ENCODE measurements around the gene AGBL4. TPM values are rescaled to one million over a fixed set of nuclear protein-coding genes. Genes with fewer than 3 reads are reported as not detected.
A peak's percentile ranks its signal among the peaks of the same experiment; 100 is the strongest.

AGBL4 gene
- polyA plus RNA-seq, 4 donors, result 0.10 to 0.16 TPM; not detected in 2

- no peaks in the 10 kb centered on the region for H3K27me3 ChIP-seq (ENCODE audit: control insufficient read depth in 3 of 3, insufficient read depth in 3 of 3, low read length in 3 of 3)
- H3K27ac ChIP-seq (ENCODE audit: low read depth in 1 of 3, low read length in 2 of 3), result no peak overlapping the region
- DNase-seq (no peak), FAIRE-seq (no peak)
- H3K36me3 ChIP-seq (ENCODE audit: control insufficient read depth in 3 of 3, insufficient read depth in 2 of 3, low read depth in 1 of 3, low read length in 3 of 3), result no peaks in the 10 kb centered on the region
- no peaks in the 10 kb centered on the region for H3K4me1 ChIP-seq (ENCODE audit: control insufficient read depth in 3 of 3, insufficient read depth in 2 of 3, low read depth in 1 of 3, low read length in 2 of 3)
- WGBS, 3 donors, result 77 to 86% (median 79%) methylated on average over 1 of the region's 1 CpG
- no peak overlapping the region for H3K4me3 ChIP-seq (ENCODE audit: low read depth in 1 of 3, low read length in 3 of 3)
- no peaks in the 10 kb centered on the region for H3K9me3 ChIP-seq (ENCODE audit: control insufficient read depth in 2 of 2, insufficient read depth in 1 of 2, low read depth in 1 of 2, low read length in 1 of 2)
Measured at GRCh38 chr1:49240709-49241221, 783.0 kb downstream of the AGBL4 start.

GRCh38 chr1:49234988-49235387 is 788.8 kb downstream of the AGBL4 start:
- DNase-seq (no peak), FAIRE-seq (no peak)
- H3K27me3 ChIP-seq (ENCODE audit: control insufficient read depth in 3 of 3, insufficient read depth in 3 of 3, low read length in 3 of 3), result no peaks in the 10 kb centered on the region
- 50 to 58% (median 55%) methylated on average over 1 of the region's 1 CpG for WGBS, 3 donors
- H3K4me1 ChIP-seq (ENCODE audit: control insufficient read depth in 3 of 3, insufficient read depth in 2 of 3, low read depth in 1 of 3, low read length in 2 of 3), result no peaks in the 10 kb centered on the region
- no peak overlapping the region for H3K27ac ChIP-seq (ENCODE audit: low read depth in 1 of 3, low read length in 2 of 3)
- H3K9me3 ChIP-seq (ENCODE audit: control insufficient read depth in 2 of 2, insufficient read depth in 1 of 2, low read depth in 1 of 2, low read length in 1 of 2), result no peaks in the 10 kb centered on the region
- H3K4me3 ChIP-seq (ENCODE audit: low read depth in 1 of 3, low read length in 3 of 3), result no peak overlapping the region
- H3K36me3 ChIP-seq (ENCODE audit: control insufficient read depth in 3 of 3, insufficient read depth in 2 of 3, low read depth in 1 of 3, low read length in 3 of 3), result no peaks in the 10 kb centered on the region

GRCh38 chr1:49229555-49229954 is 794.2 kb downstream of the AGBL4 start:
- H3K4me3 ChIP-seq (ENCODE audit: low read depth in 1 of 3, low read length in 3 of 3), result no peak overlapping the region
- WGBS, 3 donors, result 12 to 34% (median 33%) methylated on average over 1 of the region's 1 CpG
- FAIRE-seq, result no peak
- H3K27ac ChIP-seq (ENCODE audit: low read depth in 1 of 3, low read length in 2 of 3), result no peak overlapping the region
- H3K36me3 ChIP-seq (ENCODE audit: control insufficient read depth in 3 of 3, insufficient read depth in 2 of 3, low read depth in 1 of 3, low read length in 3 of 3), result no peaks in the 10 kb centered on the region
- H3K4me1 ChIP-seq (ENCODE audit: control insufficient read depth in 3 of 3, insufficient read depth in 2 of 3, low read depth in 1 of 3, low read length in 2 of 3), result no peaks in the 10 kb centered on the region
- peak in 1 of 2 donors; percentile 1 for DNase-seq
- no peaks in the 10 kb centered on the region for H3K9me3 ChIP-seq (ENCODE audit: control insufficient read depth in 2 of 2, insufficient read depth in 1 of 2, low read depth in 1 of 2, low read length in 1 of 2)
- no peaks in the 10 kb centered on the region for H3K27me3 ChIP-seq (ENCODE audit: control insufficient read depth in 3 of 3, insufficient read depth in 3 of 3, low read length in 3 of 3)

GRCh38 chr1:49226758-49227157 is 797.0 kb downstream of the AGBL4 start:
- Histone ChIP-seq H3K27me3 (ENCODE audit: control insufficient read depth in 3 of 3, insufficient read depth in 3 of 3, low read length in 3 of 3) (no peaks in the 10 kb centered on the region), H3K4me3 (ENCODE audit: low read depth in 1 of 3, low read length in 3 of 3) (no peak overlapping the region), H3K36me3 (ENCODE audit: control insufficient read depth in 3 of 3, insufficient read depth in 2 of 3, low read depth in 1 of 3, low read length in 3 of 3) (no peaks in the 10 kb centered on the region), H3K4me1 (ENCODE audit: control insufficient read depth in 3 of 3, insufficient read depth in 2 of 3, low read depth in 1 of 3, low read length in 2 of 3) (no peaks in the 10 kb centered on the region), H3K9me3 (ENCODE audit: control insufficient read depth in 2 of 2, insufficient read depth in 1 of 2, low read depth in 1 of 2, low read length in 1 of 2) (no peaks in the 10 kb centered on the region), H3K27ac (ENCODE audit: low read depth in 1 of 3, low read length in 2 of 3) (no peak overlapping the region)
- DNase-seq (no peak), FAIRE-seq (no peak)
- WGBS, 3 donors, result 0 to 4% (median 0%) methylated on average over 1 of the region's 1 CpG

GRCh38 chr1:49225464-49225863 is 798.3 kb downstream of the AGBL4 start:
- DNase-seq (no peak), FAIRE-seq (no peak)
- Histone ChIP-seq H3K36me3 (ENCODE audit: control insufficient read depth in 3 of 3, insufficient read depth in 2 of 3, low read depth in 1 of 3, low read length in 3 of 3) (no peaks in the 10 kb centered on the region), H3K4me3 (ENCODE audit: low read depth in 1 of 3, low read length in 3 of 3) (no peak overlapping the region), H3K4me1 (ENCODE audit: control insufficient read depth in 3 of 3, insufficient read depth in 2 of 3, low read depth in 1 of 3, low read length in 2 of 3) (no peaks in the 10 kb centered on the region), H3K27ac (ENCODE audit: low read depth in 1 of 3, low read length in 2 of 3) (no peak overlapping the region), H3K27me3 (ENCODE audit: control insufficient read depth in 3 of 3, insufficient read depth in 3 of 3, low read length in 3 of 3) (no peaks in the 10 kb centered on the region), H3K9me3 (ENCODE audit: control insufficient read depth in 2 of 2, insufficient read depth in 1 of 2, low read depth in 1 of 2, low read length in 1 of 2) (no peaks in the 10 kb centered on the region)
- 76 to 95% (median 82%) methylated on average over 1 of the region's 1 CpG for WGBS, 3 donors

- Histone ChIP-seq H3K4me1 (ENCODE audit: control insufficient read depth in 3 of 3, insufficient read depth in 2 of 3, low read depth in 1 of 3, low read length in 2 of 3) (no peaks in the 10 kb centered on the region), H3K27me3 (ENCODE audit: control insufficient read depth in 3 of 3, insufficient read depth in 3 of 3, low read length in 3 of 3) (no peaks in the 10 kb centered on the region), H3K9me3 (ENCODE audit: control insufficient read depth in 2 of 2, insufficient read depth in 1 of 2, low read depth in 1 of 2, low read length in 1 of 2) (no peaks in the 10 kb centered on the region), H3K4me3 (ENCODE audit: low read depth in 1 of 3, low read length in 3 of 3) (no peak overlapping the region), H3K27ac (ENCODE audit: low read depth in 1 of 3, low read length in 2 of 3) (no peak overlapping the region), H3K36me3 (ENCODE audit: control insufficient read depth in 3 of 3, insufficient read depth in 2 of 3, low read depth in 1 of 3, low read length in 3 of 3) (no peaks in the 10 kb centered on the region)
- 74 to 83% (median 82%) methylated on average over 4 of the region's 4 CpGs for WGBS, 3 donors
- no peak for FAIRE-seq
- no peak for DNase-seq
Measured at GRCh38 chr1:49213301-49213700, 810.5 kb downstream of the AGBL4 start.

- H3K27me3 ChIP-seq (ENCODE audit: control insufficient read depth in 3 of 3, insufficient read depth in 3 of 3, low read length in 3 of 3), result no peaks in the 10 kb centered on the region
- 73 to 87% (median 81%) methylated on average over 4 of the region's 4 CpGs for WGBS, 3 donors
- no peak for FAIRE-seq
- no peak for DNase-seq
- no peaks in the 10 kb centered on the region for H3K36me3 ChIP-seq (ENCODE audit: control insufficient read depth in 3 of 3, insufficient read depth in 2 of 3, low read depth in 1 of 3, low read length in 3 of 3)
- no peak overlapping the region for H3K27ac ChIP-seq (ENCODE audit: low read depth in 1 of 3, low read length in 2 of 3)
- no peaks in the 10 kb centered on the region for H3K4me1 ChIP-seq (ENCODE audit: control insufficient read depth in 3 of 3, insufficient read depth in 2 of 3, low read depth in 1 of 3, low read length in 2 of 3)
- H3K4me3 ChIP-seq (ENCODE audit: low read depth in 1 of 3, low read length in 3 of 3), result no peak overlapping the region
- no peaks in the 10 kb centered on the region for H3K9me3 ChIP-seq (ENCODE audit: control insufficient read depth in 2 of 2, insufficient read depth in 1 of 2, low read depth in 1 of 2, low read length in 1 of 2)
Measured at GRCh38 chr1:49208712-49209111, 815.0 kb downstream of the AGBL4 start.

- Histone ChIP-seq H3K27ac (ENCODE audit: low read depth in 1 of 3, low read length in 2 of 3) (no peak overlapping the region), H3K4me3 (ENCODE audit: low read depth in 1 of 3, low read length in 3 of 3) (no peak overlapping the region), H3K9me3 (ENCODE audit: control insufficient read depth in 2 of 2, insufficient read depth in 1 of 2, low read depth in 1 of 2, low read length in 1 of 2) (no peaks in the 10 kb centered on the region), H3K36me3 (ENCODE audit: control insufficient read depth in 3 of 3, insufficient read depth in 2 of 3, low read depth in 1 of 3, low read length in 3 of 3) (no peaks in the 10 kb centered on the region), H3K4me1 (ENCODE audit: control insufficient read depth in 3 of 3, insufficient read depth in 2 of 3, low read depth in 1 of 3, low read length in 2 of 3) (no peaks in the 10 kb centered on the region), H3K27me3 (ENCODE audit: control insufficient read depth in 3 of 3, insufficient read depth in 3 of 3, low read length in 3 of 3) (no peaks in the 10 kb centered on the region)
- DNase-seq (no peak), FAIRE-seq (no peak)
- 16 to 38% (median 22%) methylated on average over 1 of the region's 1 CpG for WGBS, 3 donors
Measured at GRCh38 chr1:49204720-49205119, 819.0 kb downstream of the AGBL4 start.

GRCh38 chr1:49200738-49201137 is 823.0 kb downstream of the AGBL4 start:
- no peaks in the 10 kb centered on the region for H3K36me3 ChIP-seq (ENCODE audit: control insufficient read depth in 3 of 3, insufficient read depth in 2 of 3, low read depth in 1 of 3, low read length in 3 of 3)
- no peak for FAIRE-seq
- no peaks in the 10 kb centered on the region for H3K4me1 ChIP-seq (ENCODE audit: control insufficient read depth in 3 of 3, insufficient read depth in 2 of 3, low read depth in 1 of 3, low read length in 2 of 3)
- 28 to 39% (median 36%) methylated on average over 1 of the region's 1 CpG for WGBS, 3 donors
- no peak for DNase-seq
- no peaks in the 10 kb centered on the region for H3K27me3 ChIP-seq (ENCODE audit: control insufficient read depth in 3 of 3, insufficient read depth in 3 of 3, low read length in 3 of 3)
- H3K9me3 ChIP-seq (ENCODE audit: control insufficient read depth in 2 of 2, insufficient read depth in 1 of 2, low read depth in 1 of 2, low read length in 1 of 2), result peaks cover 0 to 8% of the 10 kb centered on the region in 2 donors
- no peak overlapping the region for H3K27ac ChIP-seq (ENCODE audit: low read depth in 1 of 3, low read length in 2 of 3)
- no peak overlapping the region for H3K4me3 ChIP-seq (ENCODE audit: low read depth in 1 of 3, low read length in 3 of 3)
